Ishikawa (cell line): ENCODE measurements around the gene SLC15A5.

Source experiments
- CEBPB ChIP-seq: IDR thresholded peaks from 2 replicates; pipeline ENCODE4 v1.6.1; 2012
- CREB1 ChIP-seq: IDR thresholded peaks from 2 replicates; pipeline ENCODE4 v1.6.1; 2012; ENCODE audit warnings: low read depth
- EGR1 ChIP-seq: IDR thresholded peaks from 2 replicates; pipeline ENCODE4 v1.6.1; 2012
- EP300 ChIP-seq: IDR thresholded peaks from 2 replicates; pipeline ENCODE4 v1.6.1; 2012; ENCODE audit warnings: borderline replicate concordance
- FOXM1 ChIP-seq: IDR thresholded peaks from 2 replicates; pipeline ENCODE4 v1.6.1; 2012; ENCODE audit warnings: low read depth, borderline replicate concordance
- NFIC ChIP-seq: IDR thresholded peaks from 2 replicates; pipeline ENCODE4 v1.6.1; 2012
- RAD21 ChIP-seq: IDR thresholded peaks from 2 replicates; pipeline ENCODE4 v1.6.1; 2012; ENCODE audit warnings: low read depth
- REST ChIP-seq: IDR thresholded peaks from 2 replicates; pipeline ENCODE4 v1.6.1; 2012; ENCODE audit warnings: low read depth, mild to moderate bottlenecking
- TAF1 ChIP-seq: IDR thresholded peaks from 2 replicates; pipeline ENCODE4 v1.6.1; 2012; ENCODE audit warnings: low read depth, mild to moderate bottlenecking
- TCF12 ChIP-seq: IDR thresholded peaks from 2 replicates; pipeline ENCODE4 v1.6.1; 2012; ENCODE audit warnings: low read depth
- TEAD4 ChIP-seq: IDR thresholded peaks from 2 replicates; pipeline ENCODE4 v1.6.1; 2012
- YY1 ChIP-seq: IDR thresholded peaks from 2 replicates; pipeline ENCODE4 v1.6.1; 2012; ENCODE audit warnings: low read depth
- ZBTB7A ChIP-seq: IDR thresholded peaks from 2 replicates; pipeline ENCODE4 v1.6.1; 2012; ENCODE audit warnings: low read depth
- TF ChIP-seq, protein P1 (sequence below): IDR thresholded peaks from 2 replicates; pipeline ENCODE4 v1.6.1; 2012
- TF ChIP-seq, protein P2 (sequence below): IDR thresholded peaks from 2 replicates; pipeline ENCODE4 v1.6.1; 2012

SLC15A5 gene

DNA sequence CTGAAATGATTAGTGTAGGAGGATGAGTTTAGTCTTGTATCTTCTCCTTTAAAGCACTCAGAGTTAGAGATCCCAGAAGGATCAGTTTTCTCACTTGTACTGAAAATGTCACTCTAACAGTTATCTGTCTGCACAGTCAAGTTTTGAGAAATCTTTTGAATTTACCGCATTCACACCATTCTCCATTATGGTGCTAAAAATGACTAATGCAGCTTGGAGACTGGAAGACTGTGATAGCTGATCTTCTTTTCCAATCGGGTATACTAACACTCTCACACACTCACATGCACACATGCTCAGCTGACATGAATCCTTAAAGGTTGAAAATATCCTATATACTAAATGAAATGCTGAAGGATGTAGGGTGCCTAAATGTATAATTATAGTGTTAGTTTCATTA, 65.8 kb downstream of the SLC15A5 start:
- TF ChIP-seq YY1 (no peak), EGR1 (no peak), TEAD4 (no peak), RAD21 (no peak), TAF1 (no peak), CEBPB (no peak), NFIC (no peak), CREB1 (no peak), FOXM1 (no peak), TCF12 (no peak), EP300 (no peak), REST (no peak), ZBTB7A (no peak)
- TF ChIP-seq, protein P1, sequence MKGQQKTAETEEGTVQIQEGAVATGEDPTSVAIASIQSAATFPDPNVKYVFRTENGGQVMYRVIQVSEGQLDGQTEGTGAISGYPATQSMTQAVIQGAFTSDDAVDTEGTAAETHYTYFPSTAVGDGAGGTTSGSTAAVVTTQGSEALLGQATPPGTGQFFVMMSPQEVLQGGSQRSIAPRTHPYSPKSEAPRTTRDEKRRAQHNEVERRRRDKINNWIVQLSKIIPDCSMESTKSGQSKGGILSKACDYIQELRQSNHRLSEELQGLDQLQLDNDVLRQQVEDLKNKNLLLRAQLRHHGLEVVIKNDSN, result no peak
- TF ChIP-seq, protein P2, sequence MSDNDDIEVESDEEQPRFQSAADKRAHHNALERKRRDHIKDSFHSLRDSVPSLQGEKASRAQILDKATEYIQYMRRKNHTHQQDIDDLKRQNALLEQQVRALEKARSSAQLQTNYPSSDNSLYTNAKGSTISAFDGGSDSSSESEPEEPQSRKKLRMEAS, result no peak

DNA sequence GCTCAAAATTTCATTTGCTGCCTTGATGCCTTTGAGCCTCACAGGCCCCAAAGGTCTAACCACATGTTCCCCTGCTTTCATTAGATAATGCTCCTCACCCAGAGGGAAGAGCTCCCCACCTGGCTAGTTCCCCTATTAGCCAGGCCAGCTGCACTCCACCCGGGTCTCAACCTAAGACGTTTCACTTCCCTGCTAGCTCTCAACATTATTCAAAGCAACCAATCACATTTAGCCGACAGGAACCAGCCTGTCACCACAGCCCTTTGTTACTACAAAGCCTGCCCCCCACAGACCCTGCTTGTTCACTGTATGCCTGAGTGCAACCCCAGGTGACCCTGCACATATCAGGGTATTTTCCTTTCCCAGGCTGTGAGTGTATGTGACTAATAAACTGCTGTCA, 78.6 kb downstream of the SLC15A5 start:
- no peak for TF ChIP-seq REST
- no peak for TF ChIP-seq RAD21
- TF ChIP-seq EGR1, result no peak
- TF ChIP-seq NFIC, result no peak

DNA sequence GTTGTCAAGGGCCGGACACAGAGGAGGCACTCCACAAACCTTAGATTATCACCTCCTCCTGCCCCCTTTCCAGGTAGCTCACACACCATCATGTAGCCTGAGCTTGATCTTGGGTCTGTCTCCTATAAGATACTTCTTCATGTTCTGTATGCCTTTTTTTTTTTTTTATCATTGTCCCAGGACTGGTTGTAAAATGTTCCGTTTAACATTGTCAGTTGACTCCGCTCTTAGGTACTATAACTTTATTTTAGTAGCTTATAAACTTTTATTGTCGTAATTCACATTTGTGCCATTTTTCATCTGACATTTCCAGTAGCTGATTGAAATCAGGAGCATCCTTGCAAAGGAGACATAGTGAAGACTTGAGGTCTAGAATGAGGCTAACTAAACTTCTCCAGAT, 79.9 kb downstream of the SLC15A5 start:
- no peak for TF ChIP-seq CREB1
- no peak for TF ChIP-seq CEBPB
- TF ChIP-seq TEAD4, result no peak
- TF ChIP-seq, protein P1, result no peak
- TF ChIP-seq ZBTB7A, result no peak
- TF ChIP-seq TCF12, result no peak
- no peak for TF ChIP-seq TAF1
- TF ChIP-seq FOXM1, result no peak
- TF ChIP-seq, protein P2, result no peak

- TF ChIP-seq CREB1, result no peak
- no peak for TF ChIP-seq NFIC
- TF ChIP-seq CEBPB, result no peak
- TF ChIP-seq TEAD4, result no peak
- no peak for TF ChIP-seq REST
- TF ChIP-seq ZBTB7A, result no peak
- TF ChIP-seq FOXM1, result no peak
- TF ChIP-seq, protein P2, result no peak
- no peak for TF ChIP-seq YY1
- TF ChIP-seq, protein P1, result no peak
- TF ChIP-seq RAD21, result no peak
- no peak for TF ChIP-seq EGR1
- no peak for TF ChIP-seq EP300
- no peak for TF ChIP-seq TAF1
- TF ChIP-seq TCF12, result no peak
Observed at GRCh38 chr12:16189849-16190248, 87.6 kb downstream of the SLC15A5 start.

GRCh38 chr12:16187660-16188059, 89.8 kb downstream of the SLC15A5 start:
- TF ChIP-seq, protein P1, result no peak
- TF ChIP-seq YY1 (no peak), RAD21 (no peak), CEBPB (no peak), REST (no peak), CREB1 (no peak), TAF1 (no peak), TCF12 (no peak), NFIC (no peak), TEAD4 (no peak), EGR1 (no peak), ZBTB7A (no peak)
- TF ChIP-seq, protein P2, result no peak
